GM19452 (cell line): ENCODE measurements around the gene FAM227A.

Experiments
- ATAC-seq: cut with Tn5 transposase; IDR thresholded peaks from one replicate; pipeline ENCODE4 v1.9.1; 2021; ENCODE audit not compliant: unreplicated experiment

FAM227A gene

DNA sequence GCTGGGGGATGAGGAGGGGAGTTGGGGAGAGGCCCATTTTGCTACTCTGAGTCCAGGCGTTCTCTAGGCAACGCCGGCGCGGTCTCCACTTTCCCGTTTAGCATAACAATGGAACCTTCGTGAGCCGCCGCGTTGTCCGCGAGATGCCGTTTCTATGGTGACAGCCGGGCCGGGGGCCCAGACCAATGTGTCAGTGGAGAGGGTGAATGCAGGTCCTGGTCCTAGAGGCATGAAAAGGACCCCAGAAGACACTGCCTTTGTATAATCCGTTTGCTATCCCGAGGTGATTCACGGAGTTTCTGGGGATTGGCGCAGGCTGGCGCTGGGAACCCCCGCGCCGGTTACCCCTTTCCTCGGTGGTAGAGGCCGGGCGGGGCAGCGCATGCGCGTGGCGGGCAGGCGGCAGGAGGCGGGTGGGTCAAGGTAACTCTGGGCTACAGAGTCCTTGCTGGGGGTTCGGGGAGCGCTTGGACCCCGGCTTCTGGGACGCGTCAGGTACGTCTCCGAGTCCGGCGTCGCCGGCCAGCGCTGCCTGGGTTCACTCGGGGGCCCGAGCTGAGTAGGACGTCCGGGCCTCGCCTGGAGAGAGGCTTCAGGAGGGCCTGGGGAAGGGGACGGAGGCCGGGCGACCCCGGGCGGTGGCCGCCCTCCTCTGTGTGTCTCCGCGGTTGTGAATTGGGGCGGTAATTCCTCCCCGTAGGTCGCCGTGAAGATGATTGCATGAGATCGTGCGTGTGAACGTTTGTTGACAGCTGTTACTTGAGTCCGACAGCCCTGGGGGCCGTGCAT lies at the start of gene FAM227A, which contains the start of gene CBY1:
Gene FAM227A (minus strand): TSS at position 137 of the 789 bp plus-strand sequence. CDS start 6,224 bp downstream, outside the sequence.
Gene CBY1 (plus strand): TSS at position 383 of the 789 bp plus-strand sequence. CDS start 11,417 bp downstream, outside the sequence.
- peak; percentile 69 for ATAC-seq

DNA sequence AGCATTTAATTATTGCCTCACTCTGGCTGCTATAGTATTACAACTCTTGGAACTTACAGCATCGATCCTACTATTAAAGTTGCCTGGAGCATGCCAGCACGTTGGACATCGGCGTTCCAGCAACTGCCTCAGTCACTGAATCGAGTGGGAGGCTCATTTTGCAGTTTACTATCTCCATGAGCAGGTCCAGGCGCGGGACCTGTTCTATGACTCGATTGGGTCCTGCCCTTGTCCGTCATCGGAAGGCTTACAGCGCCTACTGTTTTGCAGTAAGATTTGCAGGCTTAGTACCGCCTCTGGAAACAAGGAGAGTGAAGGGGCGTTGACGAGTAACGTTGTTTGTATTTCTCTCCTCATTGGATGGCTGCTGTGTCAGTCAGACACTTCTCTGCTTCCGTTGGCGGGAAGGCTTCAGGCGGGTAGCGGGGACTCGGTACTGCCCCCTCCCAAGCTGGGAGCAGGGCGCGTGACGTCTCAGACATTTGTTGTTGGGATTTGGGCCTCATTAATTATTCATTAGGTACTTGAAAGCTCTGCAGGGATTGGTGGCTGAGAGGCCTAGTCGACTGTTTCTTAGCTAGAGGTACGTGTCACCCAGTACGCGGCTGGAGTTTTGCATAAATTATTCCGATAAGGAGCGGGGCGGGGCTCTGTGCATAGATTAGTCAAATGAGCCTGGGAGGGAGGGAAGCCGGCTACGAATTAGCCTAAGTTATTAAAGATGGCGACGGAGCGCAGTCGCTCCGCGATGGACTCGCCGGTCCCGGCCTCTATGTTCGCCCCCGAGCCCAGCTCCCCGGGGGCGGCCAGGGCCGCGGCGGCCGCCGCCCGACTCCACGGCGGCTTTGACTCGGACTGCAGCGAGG lies 49.3 kb upstream of the FAM227A start, which contains the start of gene GTPBP1:
Gene GTPBP1 (plus strand): TSS at position 710 of the 866 bp plus-strand sequence. CDS start 12 bp downstream, at position 722.
- peak; percentile 72 for ATAC-seq

DNA sequence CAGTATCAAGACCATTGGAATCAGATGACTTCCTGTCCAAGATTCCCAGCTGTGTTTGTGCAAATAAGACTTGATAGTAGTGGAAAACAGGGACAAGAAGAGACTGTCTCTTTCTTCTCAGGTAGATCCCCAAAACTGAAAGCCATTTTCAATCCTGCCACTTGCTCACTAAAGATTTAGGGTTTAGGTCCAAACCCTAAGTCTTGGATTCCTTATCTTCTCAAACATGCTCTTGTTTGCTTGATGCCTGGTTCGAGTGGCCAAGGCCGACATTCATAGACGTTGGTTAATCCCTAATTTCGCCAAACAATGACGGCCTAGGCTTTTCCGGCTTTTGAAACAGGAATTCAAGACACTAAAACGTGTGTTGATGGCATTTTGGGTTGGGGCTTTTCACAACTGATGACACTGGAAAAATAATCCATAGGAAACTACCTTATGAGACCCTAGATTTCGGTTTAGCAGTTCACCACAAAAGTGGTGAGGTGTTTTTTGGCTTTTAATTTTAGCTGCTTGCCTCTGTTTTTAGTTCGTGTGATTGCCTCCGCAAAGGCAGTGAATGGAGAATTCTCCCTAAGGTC lies 48.6 kb upstream of the FAM227A start:
- ATAC-seq: no peak

- peak; percentile 44 for ATAC-seq
Observed at GRCh38 chr22:38700789-38701628, 44.8 kb upstream of the FAM227A start, which contains the start of gene JOSD1. Gene JOSD1 (minus strand): TSS chr22:38700943. CDS start chr22:38699987, 956 bp downstream.

DNA sequence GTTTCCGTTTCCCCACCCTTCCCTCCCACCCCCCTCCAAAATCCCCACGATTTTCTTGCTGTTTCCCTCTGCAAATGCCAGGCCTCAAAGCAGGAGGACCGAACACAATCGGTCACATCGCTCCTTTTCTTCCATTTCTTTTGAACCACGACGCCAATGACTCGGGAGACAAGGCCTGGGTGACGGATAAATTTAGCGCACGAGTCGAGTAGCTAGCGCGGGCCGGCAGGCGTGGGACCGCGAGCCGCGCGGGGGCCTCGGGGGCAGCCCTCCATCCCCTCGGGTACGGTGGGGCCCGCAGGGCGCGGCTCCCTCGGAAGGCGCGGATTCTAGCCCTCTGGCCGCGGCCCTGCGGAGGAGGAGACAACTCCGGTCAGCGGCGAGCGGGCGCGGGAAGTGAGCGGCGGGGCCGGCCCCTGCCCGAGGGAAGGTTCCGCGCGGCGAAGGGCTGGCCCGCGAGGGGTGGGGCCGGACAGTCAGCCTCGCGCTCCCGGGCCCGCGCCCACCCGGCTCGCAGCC lies 44.1 kb upstream of the FAM227A start:
- peak; percentile 8 for ATAC-seq

DNA sequence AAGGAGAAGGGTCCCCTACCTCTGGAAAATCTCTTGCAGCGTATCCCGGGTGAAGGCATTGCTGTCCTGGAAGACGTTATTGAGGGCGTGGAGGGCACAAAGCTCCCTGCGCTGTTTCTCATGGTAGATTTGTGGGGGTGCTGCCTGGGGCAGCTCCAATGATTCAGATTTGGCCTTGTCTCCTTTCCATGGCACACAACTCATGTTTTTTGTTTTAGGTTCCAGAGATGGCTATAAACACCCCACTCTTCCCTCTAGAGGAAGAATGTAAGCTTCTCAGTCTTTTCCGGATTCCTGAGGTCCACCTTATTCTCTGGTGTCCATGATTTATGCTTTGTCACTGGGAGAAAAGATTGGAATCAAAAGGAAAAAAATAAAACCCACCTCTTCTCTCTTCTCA lies 43.6 kb upstream of the FAM227A start:
- ATAC-seq: no peak

DNA sequence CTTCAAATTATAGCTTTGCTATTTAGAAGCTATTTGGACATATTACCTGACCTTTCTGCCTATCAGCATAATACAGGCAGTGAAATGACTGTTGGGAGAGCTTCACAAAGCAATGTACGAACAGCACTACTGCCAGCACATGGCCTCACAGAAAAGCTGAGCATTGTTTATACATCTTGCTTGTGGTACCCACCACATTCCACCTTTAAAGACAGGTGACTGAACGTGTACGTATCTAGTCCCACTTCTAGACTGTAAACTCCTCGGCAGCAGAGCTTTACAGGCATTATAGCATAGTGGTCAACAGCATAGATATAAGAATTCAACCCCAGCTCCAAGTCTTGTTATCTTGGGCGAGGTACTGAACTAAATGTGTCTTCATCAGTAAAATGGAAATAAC lies 43.0 kb upstream of the FAM227A start:
- ATAC-seq: no peak

- ATAC-seq: no peak
Observed at GRCh38 chr22:38698407-38699094, 42.4 kb upstream of the FAM227A start.

GRCh38 chr22:38697425-38698089 lies 41.4 kb upstream of the FAM227A start:
- no peak for ATAC-seq

GRCh38 chr22:38696606-38697424 lies 40.6 kb upstream of the FAM227A start:
- no peak for ATAC-seq

- no peak for ATAC-seq
Observed at GRCh38 chr22:38694940-38695339, 38.7 kb upstream of the FAM227A start.

GRCh38 chr22:38694049-38694448 lies 37.9 kb upstream of the FAM227A start:
- ATAC-seq: no peak

GRCh38 chr22:38689651-38690050 lies 33.5 kb upstream of the FAM227A start:
- ATAC-seq: no peak

- no peak for ATAC-seq
Observed at GRCh38 chr22:38685761-38686160, 29.6 kb upstream of the FAM227A start.

DNA sequence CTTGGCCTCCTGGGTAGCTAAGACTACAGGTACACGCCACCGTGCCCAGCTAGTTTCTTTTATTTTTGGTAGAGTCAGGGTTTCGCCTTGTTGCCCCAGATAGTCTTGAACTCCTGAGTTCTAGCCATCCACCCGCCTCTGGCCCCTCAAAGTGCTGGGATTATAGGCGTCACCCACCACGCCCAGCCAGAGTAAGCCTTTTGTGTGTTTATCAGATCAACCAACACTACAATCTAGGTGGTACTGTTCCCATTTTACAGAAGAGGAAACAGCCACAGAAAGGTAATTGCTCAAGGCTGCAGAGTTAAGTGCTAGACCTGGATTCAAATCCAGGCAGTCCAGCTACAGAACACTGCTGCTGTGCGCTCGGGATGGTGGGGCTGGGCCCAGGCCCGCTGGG lies 28.7 kb upstream of the FAM227A start:
- no peak for ATAC-seq

GRCh38 chr22:38681582-38682335 lies 25.6 kb upstream of the FAM227A start, which contains the start of gene TOMM22:
Gene TOMM22 (plus strand): TSS chr22:38681957. CDS start chr22:38681979, 22 bp downstream.
- ATAC-seq: peak; percentile 93

DNA sequence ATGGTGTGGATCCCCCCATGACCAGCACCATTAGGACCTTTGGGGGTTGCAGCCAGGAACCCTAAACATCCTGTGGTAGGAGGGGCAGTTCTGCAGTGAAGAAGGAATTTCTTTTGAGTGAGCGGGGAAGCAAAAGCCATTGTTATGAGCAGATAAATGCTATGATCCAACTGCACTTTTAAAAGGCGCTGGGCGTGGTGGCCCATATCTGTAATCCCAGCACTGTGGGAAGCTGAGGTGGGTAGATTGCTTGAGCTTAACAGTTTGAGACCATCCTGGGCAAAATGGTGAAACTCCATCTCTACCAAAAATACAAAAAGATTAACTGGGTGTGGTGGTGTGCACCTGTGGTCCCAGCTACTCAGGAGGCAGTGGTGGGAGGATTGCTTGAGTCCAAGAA lies 19.6 kb upstream of the FAM227A start:
- ATAC-seq: no peak
